ENCODE measurements around the gene BCAP31. TPM values are rescaled to one million over a fixed set of nuclear protein-coding genes. Genes with fewer than 3 reads are reported as not detected.

BCAP31 gene
- total RNA-seq, 4 donors from 2014 or later, result 76.4 to 129 (median 101) TPM

- peak overlapping the region; percentile 70 to 79 (median 76) for H3K27ac ChIP-seq (replicated peaks in 1 of 4)
- no peak for DNase-seq (ENCODE audit: extremely low spot score)
- intact Hi-C loops (cut with DNase I), result loop anchor here (2.0 kb wide), 1 partner anchor 188 kb away; no protein-coding TSS in a partner anchor
- peaks cover 0 to 5% (median 1%) of the 10 kb centered on the region in 4 donors for H3K36me3 ChIP-seq
- H3K4me1 ChIP-seq, result peaks cover 19 to 40% (median 36%) of the 10 kb centered on the region in 4 donors
- peak overlapping the region; percentile 43 to 56 (median 49) for H3K4me3 ChIP-seq
- no peaks in the 10 kb centered on the region for H3K27me3 ChIP-seq
- TF ChIP-seq, protein P1, sequence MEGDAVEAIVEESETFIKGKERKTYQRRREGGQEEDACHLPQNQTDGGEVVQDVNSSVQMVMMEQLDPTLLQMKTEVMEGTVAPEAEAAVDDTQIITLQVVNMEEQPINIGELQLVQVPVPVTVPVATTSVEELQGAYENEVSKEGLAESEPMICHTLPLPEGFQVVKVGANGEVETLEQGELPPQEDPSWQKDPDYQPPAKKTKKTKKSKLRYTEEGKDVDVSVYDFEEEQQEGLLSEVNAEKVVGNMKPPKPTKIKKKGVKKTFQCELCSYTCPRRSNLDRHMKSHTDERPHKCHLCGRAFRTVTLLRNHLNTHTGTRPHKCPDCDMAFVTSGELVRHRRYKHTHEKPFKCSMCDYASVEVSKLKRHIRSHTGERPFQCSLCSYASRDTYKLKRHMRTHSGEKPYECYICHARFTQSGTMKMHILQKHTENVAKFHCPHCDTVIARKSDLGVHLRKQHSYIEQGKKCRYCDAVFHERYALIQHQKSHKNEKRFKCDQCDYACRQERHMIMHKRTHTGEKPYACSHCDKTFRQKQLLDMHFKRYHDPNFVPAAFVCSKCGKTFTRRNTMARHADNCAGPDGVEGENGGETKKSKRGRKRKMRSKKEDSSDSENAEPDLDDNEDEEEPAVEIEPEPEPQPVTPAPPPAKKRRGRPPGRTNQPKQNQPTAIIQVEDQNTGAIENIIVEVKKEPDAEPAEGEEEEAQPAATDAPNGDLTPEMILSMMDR (IDR thresholded peaks at IDR 0.05), result no peak
- TF ChIP-seq POLR2AphosphoS5 (IDR thresholded peaks at IDR 0.05) (no peak), EP300 (IDR thresholded peaks at IDR 0.05) (no peak), POLR2A (IDR thresholded peaks at IDR 0.05; ENCODE audit: low read depth) (no peak)
- WGBS, result 77% methylated on average over 4 of the region's 7 CpGs
- H3K9me3 ChIP-seq, result no peaks in the 10 kb centered on the region
Measured at GRCh38 chrX:153764786-153765137, 40.6 kb upstream of the BCAP31 start.

- H3K4me1 ChIP-seq, result peaks cover 19 to 40% (median 36%) of the 10 kb centered on the region in 4 donors
- H3K9me3 ChIP-seq, result no peaks in the 10 kb centered on the region
- H3K36me3 ChIP-seq, result no peaks in the 10 kb centered on the region
- peak; percentile 74 for TF ChIP-seq POLR2AphosphoS5 (IDR thresholded peaks at IDR 0.05)
- TF ChIP-seq, protein P1 (IDR thresholded peaks at IDR 0.05), result peak; percentile 79 to 89 (median 81)
- TF ChIP-seq EP300 (IDR thresholded peaks at IDR 0.05), result no peak
- H3K27me3 ChIP-seq, result no peaks in the 10 kb centered on the region
- H3K4me3 ChIP-seq, result peak within 1 kb of the TSS; percentile 43 to 56 (median 49)
- WGBS, result 53% methylated on average over 12 of the region's 26 CpGs
- intact Hi-C loops (cut with DNase I), result loop anchor here (2.0 kb wide), 1 partner anchor 189 kb away; no protein-coding TSS in a partner anchor
- DNase-seq (ENCODE audit: extremely low spot score), result peak; percentile 92
- peak within 1 kb of the TSS; percentile 70 to 79 (median 76) for H3K27ac ChIP-seq (replicated peaks in 1 of 4)
Measured at GRCh38 chrX:153763989-153764755, 40.0 kb upstream of the BCAP31 start, which contains the start of gene PLXNB3. PLXNB3 (plus strand) TSS chrX:153764249; CDS start chrX:153765536, 1,287 bp downstream.

- no peak overlapping the region for H3K27ac ChIP-seq (replicated peaks in 1 of 4)
- H3K4me3 ChIP-seq, result no peak overlapping the region
- no peaks in the 10 kb centered on the region for H3K36me3 ChIP-seq
- peaks cover 19 to 38% (median 35%) of the 10 kb centered on the region in 4 donors for H3K4me1 ChIP-seq
- no peak for DNase-seq (ENCODE audit: extremely low spot score)
- no peaks in the 10 kb centered on the region for H3K27me3 ChIP-seq
- H3K9me3 ChIP-seq, result no peaks in the 10 kb centered on the region
- no peak for TF ChIP-seq POLR2A (IDR thresholded peaks at IDR 0.05; ENCODE audit: low read depth)
- no peak for TF ChIP-seq POLR2AphosphoS5 (IDR thresholded peaks at IDR 0.05)
- TF ChIP-seq, protein P1 (IDR thresholded peaks at IDR 0.05), result no peak
- no peak for TF ChIP-seq EP300 (IDR thresholded peaks at IDR 0.05)
- WGBS, result 91% methylated on average over 18 of the region's 18 CpGs
- intact Hi-C loops (cut with DNase I), result no loop called here
Measured at GRCh38 chrX:153763298-153763932, 39.2 kb upstream of the BCAP31 start.

DNA sequence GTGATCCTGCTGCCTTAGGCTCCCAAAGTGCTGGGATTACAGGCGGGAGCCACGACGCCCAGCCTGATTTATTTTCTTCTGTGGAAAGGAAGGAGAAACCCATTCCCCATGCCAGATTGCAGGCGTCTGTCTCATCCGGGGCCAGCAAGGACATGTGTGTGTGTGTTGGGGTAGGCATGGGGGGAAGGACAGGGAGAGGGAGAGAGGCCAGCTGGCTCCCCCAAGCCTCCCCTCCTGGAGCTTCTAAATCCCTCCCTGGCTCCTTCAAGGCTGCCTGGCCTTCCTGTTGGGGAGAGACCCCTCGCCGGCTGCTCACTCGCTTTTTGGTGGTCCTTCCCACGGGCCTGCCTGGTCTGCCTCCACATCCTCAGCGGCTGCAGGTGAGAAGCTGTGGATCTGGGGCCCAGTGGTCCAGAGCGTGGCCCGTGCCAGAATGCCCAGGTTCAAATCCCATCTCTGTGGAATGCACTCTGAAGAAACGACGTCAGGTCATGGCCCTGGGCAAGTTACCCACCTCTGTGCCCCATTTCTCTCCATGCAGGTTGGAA is 38.5 kb upstream of the BCAP31 start:
- intact Hi-C loops (cut with DNase I), result no loop called here
- Histone ChIP-seq H3K36me3 (no peaks in the 10 kb centered on the region), H3K27me3 (no peaks in the 10 kb centered on the region), H3K9me3 (no peaks in the 10 kb centered on the region), H3K4me1 (peaks cover 19 to 38% (median 33%) of the 10 kb centered on the region in 4 donors), H3K27ac (replicated peaks in 1 of 4) (no peak overlapping the region), H3K4me3 (no peak overlapping the region)
- no peak for TF ChIP-seq POLR2A (IDR thresholded peaks at IDR 0.05; ENCODE audit: low read depth)
- TF ChIP-seq EP300 (IDR thresholded peaks at IDR 0.05), result no peak
- TF ChIP-seq, protein P1 (IDR thresholded peaks at IDR 0.05), result no peak
- TF ChIP-seq POLR2AphosphoS5 (IDR thresholded peaks at IDR 0.05), result no peak
- no peak for DNase-seq (ENCODE audit: extremely low spot score)
- 93% methylated on average over 12 of the region's 14 CpGs for WGBS

Measured in esophagus muscularis mucosa (tissue), 4 donors.